ENCODE results near the gene SOX6. TPM values are rescaled to one million over a fixed set of nuclear protein-coding genes. Genes with fewer than 3 reads are reported as not detected.

SOX6 gene
- polyA plus RNA-seq, 1 donor (not counting 4 experiments of a cell fraction or from before 2014, with no cell fraction given): 6.0 TPM

- Histone ChIP-seq H3K4me3 (ENCODE audit: control insufficient read depth in 2 of 3, extremely low read depth in 1 of 3, insufficient read depth in 2 of 3, low read depth in 1 of 3, low read length in 3 of 3) (no peak overlapping the region), H3K79me2 (ENCODE audit: control insufficient read depth, insufficient read depth, low read length) (no peaks in the 10 kb centered on the region), H3K9me1 (ENCODE audit: control insufficient read depth, extremely low read depth, insufficient read depth, low read length) (no peaks in the 10 kb centered on the region), H3K27me3 (ENCODE audit: control insufficient read depth, extremely low read depth, insufficient read depth, low read length) (no peaks in the 10 kb centered on the region), H3K36me3 (ENCODE audit: control insufficient read depth in 2 of 2, extremely low read depth in 1 of 2, insufficient read depth in 2 of 2, low read length in 2 of 2) (no peaks in the 10 kb centered on the region), H3K9me3 (ENCODE audit: control insufficient read depth, low read depth, low read length) (no peaks in the 10 kb centered on the region), H3K4me1 (ENCODE audit: control insufficient read depth, extremely low read depth, insufficient read depth, low read length) (peaks cover 15% of the 10 kb centered on the region), H3K9ac (ENCODE audit: control insufficient read depth, extremely low read depth, insufficient read depth, low read length) (no peak overlapping the region), H3K27ac (ENCODE audit: control insufficient read depth, insufficient read depth, low read length) (no peak overlapping the region), H2AFZ (ENCODE audit: control insufficient read depth, low read length) (no peak overlapping the region), H3K4me2 (ENCODE audit: control insufficient read depth, extremely low read depth, insufficient read depth, low read depth, low read length) (no peak overlapping the region), H4K20me1 (ENCODE audit: control insufficient read depth, extremely low read depth, insufficient read depth, low read length) (no peaks in the 10 kb centered on the region)
- dilution Hi-C loops (cut with MboI; ENCODE audit: extremely low pct_ligation_motif_present, low sequenced_read_pairs): no loop called here
- no peak for DNase-seq (ENCODE audit: low read depth, low spot score)
- FAIRE-seq: no peak
- TF ChIP-seq EZH2 (IDR thresholded peaks at IDR 0.05; ENCODE audit: low read length): no peak
- TF ChIP-seq, protein P1, sequence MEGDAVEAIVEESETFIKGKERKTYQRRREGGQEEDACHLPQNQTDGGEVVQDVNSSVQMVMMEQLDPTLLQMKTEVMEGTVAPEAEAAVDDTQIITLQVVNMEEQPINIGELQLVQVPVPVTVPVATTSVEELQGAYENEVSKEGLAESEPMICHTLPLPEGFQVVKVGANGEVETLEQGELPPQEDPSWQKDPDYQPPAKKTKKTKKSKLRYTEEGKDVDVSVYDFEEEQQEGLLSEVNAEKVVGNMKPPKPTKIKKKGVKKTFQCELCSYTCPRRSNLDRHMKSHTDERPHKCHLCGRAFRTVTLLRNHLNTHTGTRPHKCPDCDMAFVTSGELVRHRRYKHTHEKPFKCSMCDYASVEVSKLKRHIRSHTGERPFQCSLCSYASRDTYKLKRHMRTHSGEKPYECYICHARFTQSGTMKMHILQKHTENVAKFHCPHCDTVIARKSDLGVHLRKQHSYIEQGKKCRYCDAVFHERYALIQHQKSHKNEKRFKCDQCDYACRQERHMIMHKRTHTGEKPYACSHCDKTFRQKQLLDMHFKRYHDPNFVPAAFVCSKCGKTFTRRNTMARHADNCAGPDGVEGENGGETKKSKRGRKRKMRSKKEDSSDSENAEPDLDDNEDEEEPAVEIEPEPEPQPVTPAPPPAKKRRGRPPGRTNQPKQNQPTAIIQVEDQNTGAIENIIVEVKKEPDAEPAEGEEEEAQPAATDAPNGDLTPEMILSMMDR (optimal IDR thresholded peaks at IDR 0.05 in 1 of 3, IDR thresholded peaks at IDR 0.05 in 1 of 3, conservative IDR thresholded peaks at IDR 0.05 in 1 of 3; ENCODE audit: extremely low read depth in 1 of 3, insufficient read depth in 2 of 3, low read length in 3 of 3): no peak
These were observed 77.4 kb downstream of the SOX6 start for GRCh38 chr11:16278979-16279378.

DNA sequence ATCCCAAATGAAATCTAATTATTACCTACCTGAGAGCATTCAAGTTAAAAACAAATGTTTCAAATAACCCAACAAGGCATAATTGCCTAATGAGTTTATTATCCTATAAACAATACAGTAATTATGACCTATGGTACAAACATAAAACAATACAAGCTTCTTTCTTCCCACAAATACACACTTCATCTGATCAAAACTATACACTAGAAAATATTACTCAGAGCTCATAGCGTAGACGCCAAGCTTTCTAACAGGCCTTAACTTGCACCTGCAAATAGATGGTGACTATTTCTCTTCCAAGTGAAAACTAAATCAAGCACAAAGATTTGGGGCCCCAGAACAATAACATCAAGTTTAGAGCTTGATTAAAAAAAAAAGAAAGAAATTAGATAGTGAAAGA is 78.1 kb downstream of the SOX6 start:
- H3K27me3 ChIP-seq (ENCODE audit: control insufficient read depth, extremely low read depth, insufficient read depth, low read length): no peaks in the 10 kb centered on the region
- H3K4me1 ChIP-seq (ENCODE audit: control insufficient read depth, extremely low read depth, insufficient read depth, low read length): peaks cover 15% of the 10 kb centered on the region
- H4K20me1 ChIP-seq (ENCODE audit: control insufficient read depth, extremely low read depth, insufficient read depth, low read length): no peaks in the 10 kb centered on the region
- H3K79me2 ChIP-seq (ENCODE audit: control insufficient read depth, insufficient read depth, low read length): no peaks in the 10 kb centered on the region
- H3K36me3 ChIP-seq (ENCODE audit: control insufficient read depth in 2 of 2, extremely low read depth in 1 of 2, insufficient read depth in 2 of 2, low read length in 2 of 2): no peaks in the 10 kb centered on the region
- no peak overlapping the region for H3K27ac ChIP-seq (ENCODE audit: control insufficient read depth, insufficient read depth, low read length)
- FAIRE-seq (no peak), DNase-seq (ENCODE audit: low read depth, low spot score) (no peak)
- no peaks in the 10 kb centered on the region for H3K9me3 ChIP-seq (ENCODE audit: control insufficient read depth, low read depth, low read length)
- no peaks in the 10 kb centered on the region for H3K9me1 ChIP-seq (ENCODE audit: control insufficient read depth, extremely low read depth, insufficient read depth, low read length)
- no peak overlapping the region for H3K4me3 ChIP-seq (ENCODE audit: control insufficient read depth in 2 of 3, extremely low read depth in 1 of 3, insufficient read depth in 2 of 3, low read depth in 1 of 3, low read length in 3 of 3)
- TF ChIP-seq, protein P1 (optimal IDR thresholded peaks at IDR 0.05 in 1 of 3, IDR thresholded peaks at IDR 0.05 in 1 of 3, conservative IDR thresholded peaks at IDR 0.05 in 1 of 3; ENCODE audit: extremely low read depth in 1 of 3, insufficient read depth in 2 of 3, low read length in 3 of 3): no peak
- no peak for TF ChIP-seq EZH2 (IDR thresholded peaks at IDR 0.05; ENCODE audit: low read length)
- dilution Hi-C loops (cut with MboI; ENCODE audit: extremely low pct_ligation_motif_present, low sequenced_read_pairs): no loop called here
- no peak overlapping the region for H2AFZ ChIP-seq (ENCODE audit: control insufficient read depth, low read length)
- H3K4me2 ChIP-seq (ENCODE audit: control insufficient read depth, extremely low read depth, insufficient read depth, low read depth, low read length): no peak overlapping the region
- H3K9ac ChIP-seq (ENCODE audit: control insufficient read depth, extremely low read depth, insufficient read depth, low read length): no peak overlapping the region

All from keratinocyte (primary cell).